GM12892 (cell line): ENCODE data around the gene PARVG.

Experiments
- DNase-seq: peaks from one replicate; pipeline ENCODE4 v3.0.0; 2011; ENCODE audit not compliant: insufficient read length
- FAIRE-seq: peaks from 2 replicates; lab custom pipeline; 2011; peaks lifted over from hg19 to GRCh38; lab: Jason Lieb, UNC
- POLR2A ChIP-seq: IDR thresholded peaks from 2 replicates; pipeline ENCODE4 v1.6.1; 2011; ENCODE audit warnings: low read depth, low read length, control low read depth
- POLR2AphosphoS5 ChIP-seq: IDR thresholded peaks from 2 replicates; pipeline ENCODE4 v1.6.1; 2011; ENCODE audit warnings: low read depth, low read length, control low read depth
- TAF1 ChIP-seq: IDR thresholded peaks from 2 replicates; pipeline ENCODE4 v1.6.1; 2011; ENCODE audit warnings: low read depth, mild to moderate bottlenecking, control low read depth, low read length, borderline replicate concordance

The PARVG gene

GRCh38 chr22:44242946-44243724 lies 62.4 kb downstream of the PARVG start:
- TF ChIP-seq POLR2AphosphoS5: no peak
- TF ChIP-seq TAF1: no peak
- no peak for TF ChIP-seq POLR2A
- FAIRE-seq (no peak), DNase-seq (no peak)

- no peak for DNase-seq
- FAIRE-seq: no peak
- TF ChIP-seq POLR2AphosphoS5: no peak
- no peak for TF ChIP-seq TAF1
- no peak for TF ChIP-seq POLR2A
These were observed 63.0 kb downstream of the PARVG start for GRCh38 chr22:44243761-44244160.

DNA sequence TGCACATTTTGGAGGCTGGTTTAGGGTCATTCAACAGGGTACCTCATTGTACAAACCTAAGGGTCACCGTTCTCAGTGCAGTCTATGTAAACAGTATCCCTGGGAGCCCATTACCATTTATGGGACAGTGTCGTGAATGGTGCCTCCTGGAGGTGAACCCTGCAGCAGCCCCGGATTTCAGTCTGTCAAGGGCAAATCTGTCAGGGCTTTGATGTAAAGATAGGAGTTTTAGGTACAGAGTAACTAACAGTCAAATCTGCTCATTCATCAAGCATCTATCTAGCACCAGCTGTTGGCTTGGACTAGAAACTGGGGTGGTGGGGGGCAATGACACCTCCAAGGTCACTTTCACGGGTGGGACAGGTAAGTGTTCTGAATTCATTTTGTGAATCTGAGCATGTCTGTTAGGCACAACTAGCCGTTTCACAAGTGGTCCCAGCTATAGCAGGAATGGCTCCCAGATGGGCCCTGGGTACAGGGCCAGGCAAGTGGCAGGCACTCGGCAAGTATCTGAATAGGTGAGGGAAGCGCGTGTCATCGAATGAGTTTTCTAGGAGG lies 63.6 kb downstream of the PARVG start:
- FAIRE-seq (no peak), DNase-seq (no peak)
- TF ChIP-seq POLR2AphosphoS5 (no peak), POLR2A (no peak), TAF1 (no peak)

DNA sequence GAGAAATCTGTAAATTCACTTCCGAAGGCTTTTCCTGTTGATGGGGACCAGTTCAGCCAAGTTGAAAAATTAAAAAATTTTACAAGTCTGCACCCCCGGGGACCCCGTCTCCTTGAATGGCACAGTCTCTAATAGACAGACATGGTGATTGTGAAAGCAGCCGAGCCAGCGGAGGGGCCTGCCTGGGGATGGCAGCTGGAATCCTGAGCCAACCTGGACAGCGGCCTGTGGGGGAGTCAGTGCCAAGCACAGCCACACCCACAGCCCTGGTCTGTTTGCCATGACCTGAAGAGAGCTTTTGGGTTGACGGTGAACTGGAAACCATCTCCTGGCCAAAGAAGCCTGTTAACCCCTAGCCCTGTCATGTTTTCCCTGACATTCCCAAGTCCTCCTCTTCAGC lies 64.7 kb downstream of the PARVG start:
- FAIRE-seq (no peak), DNase-seq (no peak)
- no peak for TF ChIP-seq TAF1
- no peak for TF ChIP-seq POLR2AphosphoS5
- TF ChIP-seq POLR2A: no peak

- no peak for DNase-seq
- TF ChIP-seq POLR2AphosphoS5 (no peak), TAF1 (no peak), POLR2A (no peak)
- FAIRE-seq: no peak
These were observed 65.1 kb downstream of the PARVG start for GRCh38 chr22:44245867-44246266.

DNA sequence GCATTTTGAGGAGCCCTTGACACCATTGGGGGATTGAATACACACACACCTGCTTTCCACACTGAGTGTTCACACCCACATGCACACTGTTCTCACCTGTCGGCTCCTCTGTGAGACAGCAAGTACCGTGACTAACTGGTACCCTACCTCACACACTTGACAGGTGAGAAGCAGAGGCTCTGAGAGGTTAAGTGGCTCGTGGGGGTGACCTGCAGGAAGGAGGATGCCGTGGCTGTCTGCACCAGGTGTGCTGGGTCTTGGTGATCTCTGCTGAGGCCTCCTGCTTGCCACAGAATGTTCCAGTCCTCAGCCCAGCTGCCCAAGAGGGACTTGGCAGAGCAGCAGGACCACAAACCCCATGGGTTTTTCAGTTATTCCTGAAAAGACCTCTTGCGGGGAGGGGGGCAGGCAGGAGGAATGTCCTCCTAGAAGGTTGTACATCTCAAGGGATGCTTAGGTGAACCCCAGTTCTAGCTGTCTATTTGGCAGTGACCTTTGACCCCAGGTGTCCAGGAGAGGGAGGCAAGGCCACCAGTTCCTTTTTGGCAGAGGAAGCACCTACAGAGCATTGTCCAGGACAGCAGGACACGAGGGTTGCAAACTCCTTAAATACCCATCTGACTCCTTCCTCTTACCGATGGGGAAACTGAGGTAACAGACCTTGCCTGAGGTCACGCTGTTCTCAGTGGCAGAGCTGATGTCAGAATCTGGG lies 66.0 kb downstream of the PARVG start:
- TF ChIP-seq POLR2A (no peak), TAF1 (no peak), POLR2AphosphoS5 (no peak)
- FAIRE-seq (no peak), DNase-seq (no peak)

DNA sequence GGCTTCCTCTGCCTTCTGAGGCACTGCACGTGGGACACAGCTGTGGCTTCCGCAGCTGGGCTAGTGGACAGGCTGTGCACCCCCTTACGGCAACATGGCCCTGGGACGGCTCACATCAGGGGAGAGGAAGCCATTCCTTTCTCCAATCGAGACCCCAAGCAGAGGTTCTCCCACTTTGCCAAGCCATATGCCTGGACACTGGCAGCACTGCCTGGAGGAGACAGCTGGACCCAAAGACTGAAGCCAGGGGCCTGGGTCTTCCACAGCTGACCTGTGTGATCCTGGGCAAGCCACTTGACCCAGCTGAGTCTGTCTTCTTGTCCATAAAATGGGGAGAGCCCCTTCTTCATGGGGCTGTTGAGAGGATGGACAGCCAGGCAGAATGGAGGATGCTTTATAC lies 66.6 kb downstream of the PARVG start:
- DNase-seq (no peak), FAIRE-seq (no peak)
- TF ChIP-seq POLR2AphosphoS5: no peak
- no peak for TF ChIP-seq POLR2A
- TF ChIP-seq TAF1: no peak

DNA sequence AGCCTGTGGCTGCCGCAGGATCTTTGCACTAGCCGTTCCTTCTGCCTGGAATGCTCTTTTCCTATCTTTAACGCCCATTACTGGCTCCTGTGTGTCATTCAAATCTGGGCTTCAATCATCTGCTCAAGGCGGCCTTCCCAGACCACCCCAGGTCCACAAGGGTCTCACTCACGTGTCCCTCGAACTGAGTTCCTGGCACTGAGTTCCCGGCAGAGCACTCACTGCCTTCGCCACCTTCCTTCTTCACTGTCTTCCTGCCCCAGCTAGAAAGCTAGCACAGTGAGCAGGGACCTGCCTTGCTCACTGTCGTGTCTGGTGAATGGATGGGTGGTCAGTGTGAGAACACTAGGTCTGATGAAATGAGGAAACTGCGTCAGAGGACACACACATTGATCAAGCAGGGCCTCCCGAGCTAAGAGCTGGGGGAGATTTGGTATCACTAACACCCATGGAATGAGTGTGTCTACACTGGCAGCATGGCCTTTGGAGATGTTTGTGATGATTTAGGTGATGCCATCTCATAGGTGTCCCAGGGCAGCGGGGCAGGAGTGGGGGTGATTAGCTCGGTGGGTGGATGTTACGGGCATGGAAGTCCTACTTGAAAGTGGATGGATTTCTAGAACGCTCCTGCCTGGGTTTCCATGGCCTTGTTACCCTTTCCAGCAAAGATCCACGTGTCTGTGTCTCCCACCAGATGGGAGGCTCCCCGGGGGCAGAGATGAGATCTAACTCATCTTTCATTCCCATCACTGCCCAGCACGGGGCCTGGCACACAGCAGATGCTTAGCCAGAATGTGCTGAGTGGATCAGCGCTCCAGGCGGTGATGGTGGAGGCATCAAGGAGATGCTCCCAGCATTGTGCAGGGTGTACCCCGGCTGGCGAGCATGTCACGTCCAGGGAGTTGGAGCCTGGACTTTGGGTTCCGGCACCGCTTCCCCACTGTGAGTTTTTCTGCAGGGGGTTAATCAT lies 67.5 kb downstream of the PARVG start:
- no peak for DNase-seq
- TF ChIP-seq TAF1 (no peak), POLR2AphosphoS5 (no peak), POLR2A (no peak)
- FAIRE-seq: no peak

GRCh38 chr22:44248926-44249325 lies 68.2 kb downstream of the PARVG start:
- no peak for FAIRE-seq
- DNase-seq: no peak
- TF ChIP-seq POLR2A (no peak), POLR2AphosphoS5 (no peak), TAF1 (no peak)

- FAIRE-seq (no peak), DNase-seq (no peak)
- TF ChIP-seq POLR2AphosphoS5: no peak
- TF ChIP-seq TAF1: no peak
- no peak for TF ChIP-seq POLR2A
These were observed 68.8 kb downstream of the PARVG start for GRCh38 chr22:44249376-44250147.
